Vagina (tissue), 2 donors: Measurements from ENCODE around the gene NHLH2.

Experiments used
- CTCF ChIP-seq, 3 experiments: fragments of 450-650 bp in 2 of 3; fragments of 200-600 bp in 1 of 3; sonication (generic) in 1 of 3; IDR thresholded peaks; one replicate each; pipeline ENCODE4 v1.5.1; 2017 to 2019; ENCODE audit warnings: antibody characterized with exemption in 3 of 3, mild to moderate bottlenecking in 2 of 3, moderate library complexity in 2 of 3
- POLR2A ChIP-seq, 2 donors: fragments of 450-650 bp; IDR thresholded peaks; one replicate each; pipeline ENCODE4 v1.6.1; 2017; ENCODE audit warnings: antibody characterized with exemption in 2 of 2, mild to moderate bottlenecking in 2 of 2, moderate library complexity in 2 of 2
- POLR2AphosphoS5 ChIP-seq, 2 donors: sonication (generic); formaldehyde crosslinking; IDR thresholded peaks; one replicate each; pipeline ENCODE4 v1.9.0; 2017; ENCODE audit warnings: antibody characterized with exemption in 2 of 2, mild to moderate bottlenecking in 2 of 2, low read depth in 1 of 2; ENCODE audit not compliant: insufficient read depth in 1 of 2

DNA sequence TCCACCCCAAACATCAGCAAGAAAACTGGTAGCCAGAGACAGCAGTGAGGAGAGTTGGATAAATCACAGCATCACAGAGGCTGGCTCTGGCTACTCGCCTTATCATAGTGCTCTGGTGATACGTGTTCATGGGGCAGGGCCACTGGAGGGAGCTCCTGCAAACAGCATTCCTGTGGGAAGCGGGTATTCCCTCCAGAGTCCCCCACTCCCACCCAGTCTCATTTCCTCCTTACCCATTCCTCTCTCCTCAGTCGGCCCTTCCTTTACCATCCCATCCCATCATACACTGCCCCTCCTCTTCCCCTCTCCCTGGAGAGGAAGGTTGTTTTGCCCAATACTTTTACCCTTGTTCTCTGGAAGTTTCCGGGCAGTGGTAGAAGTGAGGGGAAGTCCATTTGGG lies 7.1 kb downstream of the NHLH2 start:
- TF ChIP-seq CTCF (IDR thresholded peaks at IDR 0.05): no peak
- TF ChIP-seq POLR2AphosphoS5 (IDR thresholded peaks at IDR 0.05; ENCODE audit: insufficient read depth in 1 of 2, low read depth in 1 of 2): no peak
- TF ChIP-seq POLR2A (IDR thresholded peaks at IDR 0.05): no peak
